Upper lobe of left lung (tissue), 6 donors: Measurements from ENCODE around the gene OTOGL. TPM values are rescaled to one million over a fixed set of nuclear protein-coding genes. Genes with fewer than 3 reads are reported as not detected.

Experiments
- ATAC-seq, 2 donors: fragments of 200-7000 bp; cut with Tn5 transposase; one replicate each; pipeline ENCODE4 v1.9.1; 2022; ENCODE audit warnings: mild to moderate bottlenecking in 2 of 2, moderate library complexity in 2 of 2; ENCODE audit not compliant: low FRiP score in 2 of 2
- DNase-seq, 2 donors: peaks; one replicate each; pipeline ENCODE4 v3.0.0-alpha.2; 2019 to 2020
- H3K27ac ChIP-seq, 4 donors: fragments of 200-600 bp; sonication (generic); one replicate each; pipeline ENCODE4 v1.5.1; 2016 to 2019
- H3K27me3 ChIP-seq, 4 donors: fragments of 200-600 bp; sonication (generic); one replicate each; pipeline ENCODE4 v1.5.1; 2017 to 2019
- H3K36me3 ChIP-seq, 4 donors: fragments of 200-600 bp; sonication (generic); one replicate each; pipeline ENCODE4 v1.5.1; 2016 to 2019
- H3K4me1 ChIP-seq, 4 donors: fragments of 200-600 bp; sonication (generic); one replicate each; pipeline ENCODE4 v1.5.1; 2018 to 2019
- H3K4me3 ChIP-seq, 4 donors: fragments of 200-600 bp; sonication (generic); one replicate each; pipeline ENCODE4 v1.5.1; 2017 to 2019; ENCODE audit warnings: mild to moderate bottlenecking in 2 of 4, moderate library complexity in 1 of 4
- H3K9me3 ChIP-seq, 4 donors: fragments of 200-600 bp; sonication (generic); one replicate each; pipeline ENCODE4 v1.5.1; 2018 to 2019
- EP300 ChIP-seq, 4 donors: sonication (generic); formaldehyde crosslinking; IDR thresholded peaks; one replicate each; pipeline ENCODE4 v1.5.1; 2017; ENCODE audit warnings: antibody characterized with exemption in 4 of 4, control low read depth in 2 of 4
- POLR2A ChIP-seq, 4 donors: fragments of 450-650 bp; IDR thresholded peaks; one replicate each; pipeline ENCODE4 v1.5.1; 2016 to 2017; ENCODE audit warnings: antibody characterized with exemption in 4 of 4, mild to moderate bottlenecking in 2 of 4
- POLR2AphosphoS5 ChIP-seq, 2 donors: sonication (generic); formaldehyde crosslinking; IDR thresholded peaks; one replicate each; pipeline ENCODE4 v1.5.1; 2017; ENCODE audit warnings: antibody characterized with exemption in 2 of 2
- WGBS, 2 donors: methylation state at CpG; one replicate each; pipeline ENCODE4 v1.1.5; 2017 to 2018; 5-methylcytosine and 5-hydroxymethylcytosine counted together
- total RNA-seq, 6 donors: library from RNA; depleted of rRNA in 4 of 6; stranded (reverse); fragments of >200 nt in 4 of 6; gene quantifications; one replicate each; pipeline versions ENCODE4 v1.1.0 to v1.2.1, GENCODE V29; 2016 to 2021
- TF ChIP-seq, protein P1 (sequence below), 6 experiments: fragments of 450-650 bp in 4 of 6; fragments of 200-600 bp in 2 of 6; sonication (generic) in 2 of 6; IDR thresholded peaks; one replicate each; pipeline ENCODE4 v1.5.1; 2016 to 2019; ENCODE audit warnings: antibody characterized with exemption in 6 of 6
- donor health status: DM: no; HTN: no; CAD: no; lungs with moderate emphysema.
- donor health status: DM: no; HTN: yes; CAD: no; lungs with severe emphysema.

The OTOGL gene
- total RNA-seq, 6 donors from 2014 or later = 0.10 to 3.1 (median 0.21) TPM

DNA sequence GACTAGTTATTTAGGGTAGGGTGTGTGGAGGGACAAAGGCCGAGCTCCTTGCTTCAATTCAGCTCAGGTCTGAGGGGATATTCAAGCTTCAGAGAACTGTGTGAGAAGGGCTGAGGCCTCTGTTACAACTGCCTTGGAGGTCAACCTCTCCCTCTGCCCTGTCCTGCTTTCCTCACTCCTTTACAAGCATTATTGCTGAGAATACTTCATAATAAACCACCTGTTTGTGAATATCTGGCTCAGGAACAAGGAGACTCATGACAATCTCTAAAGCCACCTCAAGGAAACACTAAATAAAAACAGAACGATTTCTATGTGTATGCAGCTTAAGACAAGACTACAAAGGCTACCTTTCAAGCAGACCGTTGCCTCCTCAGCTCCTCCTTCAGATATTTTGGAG is 21.7 kb downstream of the OTOGL start:
- DNase-seq (no peak), ATAC-seq (no peak)
- Histone ChIP-seq H3K4me1 (peaks cover 0 to 7% (median 0%) of the 10 kb centered on the region in 4 donors), H3K36me3 (no peaks in the 10 kb centered on the region), H3K27me3 (no peaks in the 10 kb centered on the region), H3K4me3 (no peak overlapping the region), H3K9me3 (no peaks in the 10 kb centered on the region), H3K27ac (no peak overlapping the region)
- TF ChIP-seq, protein P1, sequence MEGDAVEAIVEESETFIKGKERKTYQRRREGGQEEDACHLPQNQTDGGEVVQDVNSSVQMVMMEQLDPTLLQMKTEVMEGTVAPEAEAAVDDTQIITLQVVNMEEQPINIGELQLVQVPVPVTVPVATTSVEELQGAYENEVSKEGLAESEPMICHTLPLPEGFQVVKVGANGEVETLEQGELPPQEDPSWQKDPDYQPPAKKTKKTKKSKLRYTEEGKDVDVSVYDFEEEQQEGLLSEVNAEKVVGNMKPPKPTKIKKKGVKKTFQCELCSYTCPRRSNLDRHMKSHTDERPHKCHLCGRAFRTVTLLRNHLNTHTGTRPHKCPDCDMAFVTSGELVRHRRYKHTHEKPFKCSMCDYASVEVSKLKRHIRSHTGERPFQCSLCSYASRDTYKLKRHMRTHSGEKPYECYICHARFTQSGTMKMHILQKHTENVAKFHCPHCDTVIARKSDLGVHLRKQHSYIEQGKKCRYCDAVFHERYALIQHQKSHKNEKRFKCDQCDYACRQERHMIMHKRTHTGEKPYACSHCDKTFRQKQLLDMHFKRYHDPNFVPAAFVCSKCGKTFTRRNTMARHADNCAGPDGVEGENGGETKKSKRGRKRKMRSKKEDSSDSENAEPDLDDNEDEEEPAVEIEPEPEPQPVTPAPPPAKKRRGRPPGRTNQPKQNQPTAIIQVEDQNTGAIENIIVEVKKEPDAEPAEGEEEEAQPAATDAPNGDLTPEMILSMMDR (IDR thresholded peaks at IDR 0.05) = no peak
- TF ChIP-seq POLR2AphosphoS5 (IDR thresholded peaks at IDR 0.05) = no peak
- TF ChIP-seq EP300 (IDR thresholded peaks at IDR 0.05) = no peak
- no peak for TF ChIP-seq POLR2A (IDR thresholded peaks at IDR 0.05)
- 76 to 78% methylated on average over 3 of the region's 3 CpGs for WGBS, 2 donors

DNA sequence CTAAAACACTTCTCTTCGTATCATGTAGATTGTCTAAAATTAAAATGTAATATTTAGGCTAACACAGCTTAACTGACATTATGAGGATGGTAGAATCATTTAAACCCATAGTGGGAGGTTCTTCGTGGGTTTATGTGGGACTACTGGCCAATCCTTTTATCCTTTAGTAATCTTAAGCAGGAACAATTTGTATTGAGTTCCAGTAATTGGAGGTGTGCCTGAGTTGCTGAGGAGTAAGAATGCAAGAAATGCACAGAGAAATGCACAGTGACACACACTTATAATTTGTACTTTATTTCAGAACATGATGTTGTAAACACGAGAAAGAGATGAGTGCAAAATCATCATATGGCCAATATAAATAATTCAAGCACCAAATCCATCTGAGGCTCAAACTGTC is 22.3 kb downstream of the OTOGL start:
- Histone ChIP-seq H3K27me3 (no peaks in the 10 kb centered on the region), H3K9me3 (no peaks in the 10 kb centered on the region), H3K4me1 (peaks cover 0 to 7% (median 0%) of the 10 kb centered on the region in 4 donors), H3K27ac (no peak overlapping the region), H3K36me3 (no peaks in the 10 kb centered on the region), H3K4me3 (no peak overlapping the region)
- no peak for TF ChIP-seq POLR2AphosphoS5 (IDR thresholded peaks at IDR 0.05)
- TF ChIP-seq, protein P1 (IDR thresholded peaks at IDR 0.05) = no peak
- no peak for TF ChIP-seq EP300 (IDR thresholded peaks at IDR 0.05)
- TF ChIP-seq POLR2A (IDR thresholded peaks at IDR 0.05) = no peak
- ATAC-seq (no peak), DNase-seq (no peak)
- 68 to 73% methylated on average over 3 of the region's 3 CpGs for WGBS, 2 donors

DNA sequence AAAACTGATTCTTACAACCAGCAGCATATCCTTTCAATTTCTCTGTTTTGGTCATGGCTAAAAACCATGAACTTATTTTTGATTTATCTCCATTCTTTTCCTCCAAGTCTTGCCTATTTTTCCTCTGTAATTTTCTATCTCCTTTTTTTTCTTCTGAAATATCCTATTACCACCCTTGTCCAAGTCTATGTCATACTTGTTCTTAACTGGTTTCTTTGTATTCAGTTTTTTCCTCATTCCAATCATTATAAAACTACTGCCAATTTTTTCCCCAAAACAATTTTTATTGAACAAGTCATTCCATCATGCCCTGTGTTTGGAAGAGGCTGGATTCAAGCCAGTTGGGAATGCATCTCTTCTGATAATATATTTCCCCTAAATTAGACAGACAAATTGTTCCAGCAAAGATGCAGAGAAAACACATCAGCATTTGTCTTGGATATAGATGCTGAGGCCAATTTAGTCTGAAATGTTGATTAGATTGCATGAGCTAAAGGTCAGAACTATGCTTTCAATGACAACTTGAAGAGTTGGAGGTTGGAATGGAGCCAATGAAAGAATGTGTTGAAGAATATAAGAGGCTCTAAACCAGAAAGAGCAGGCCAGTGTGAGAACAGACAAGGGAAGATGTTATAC is 30.7 kb downstream of the OTOGL start:
- Histone ChIP-seq H3K27me3 (no peaks in the 10 kb centered on the region), H3K4me1 (no peaks in the 10 kb centered on the region), H3K9me3 (no peaks in the 10 kb centered on the region), H3K36me3 (no peaks in the 10 kb centered on the region), H3K4me3 (no peak overlapping the region), H3K27ac (no peak overlapping the region)
- DNase-seq = no peak
- peak in 1 of 2 donors; percentile 14 for ATAC-seq
- TF ChIP-seq EP300 (IDR thresholded peaks at IDR 0.05) = no peak
- TF ChIP-seq POLR2AphosphoS5 (IDR thresholded peaks at IDR 0.05) = no peak
- no peak for TF ChIP-seq POLR2A (IDR thresholded peaks at IDR 0.05)
- TF ChIP-seq, protein P1 (IDR thresholded peaks at IDR 0.05) = no peak

DNA sequence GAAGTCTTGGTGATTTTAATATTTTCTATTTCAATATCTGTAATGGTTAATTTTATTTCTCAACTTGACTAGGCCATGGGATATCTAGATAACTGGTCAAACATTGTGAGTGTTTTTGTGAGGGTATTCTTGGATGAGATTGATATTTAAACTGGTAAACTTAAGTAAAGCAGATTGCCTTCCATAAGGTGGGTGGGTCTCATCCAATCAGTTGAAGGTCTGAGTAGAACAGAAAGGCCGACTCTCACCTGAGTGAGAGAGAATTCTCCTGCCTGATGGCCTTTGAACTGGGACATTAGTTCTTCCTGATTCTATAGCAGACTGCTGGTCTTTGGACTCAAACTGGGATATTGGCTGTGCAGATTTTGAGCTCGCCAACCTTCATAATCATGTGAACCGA is 36.3 kb downstream of the OTOGL start:
- no peak overlapping the region for H3K27ac ChIP-seq
- no peaks in the 10 kb centered on the region for H3K36me3 ChIP-seq
- no peak overlapping the region for H3K4me3 ChIP-seq
- TF ChIP-seq EP300 (IDR thresholded peaks at IDR 0.05) = no peak
- no peak for TF ChIP-seq POLR2A (IDR thresholded peaks at IDR 0.05)
- TF ChIP-seq POLR2AphosphoS5 (IDR thresholded peaks at IDR 0.05) = no peak
- TF ChIP-seq, protein P1 (IDR thresholded peaks at IDR 0.05) = no peak
- no peaks in the 10 kb centered on the region for H3K9me3 ChIP-seq
- H3K27me3 ChIP-seq = no peaks in the 10 kb centered on the region
- no peak for DNase-seq
- 94 to 96% methylated on average over 3 of the region's 3 CpGs for WGBS, 2 donors
- no peaks in the 10 kb centered on the region for H3K4me1 ChIP-seq
- ATAC-seq = no peak

DNA sequence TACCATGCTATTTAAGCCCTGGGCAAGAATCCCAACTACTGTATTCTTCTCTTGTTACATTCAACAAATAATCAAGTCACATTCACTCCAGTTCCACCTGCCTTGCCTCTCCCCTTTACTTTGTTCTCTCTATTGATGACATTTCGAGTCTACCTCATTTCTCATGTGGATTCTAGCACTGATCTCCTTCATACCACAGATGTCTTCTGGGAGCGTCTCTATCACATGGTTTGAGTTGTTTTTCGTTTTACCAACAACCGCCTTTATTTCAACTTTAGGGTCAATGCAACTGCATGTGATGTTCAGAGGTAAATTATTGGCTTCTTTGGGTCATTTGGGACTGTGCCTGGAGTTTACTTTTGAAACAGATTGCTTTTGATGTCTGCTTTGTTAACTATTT is 40.7 kb downstream of the OTOGL start:
- TF ChIP-seq POLR2A (IDR thresholded peaks at IDR 0.05) = no peak
- TF ChIP-seq, protein P1 (IDR thresholded peaks at IDR 0.05) = no peak
- TF ChIP-seq EP300 (IDR thresholded peaks at IDR 0.05) = no peak
- TF ChIP-seq POLR2AphosphoS5 (IDR thresholded peaks at IDR 0.05) = no peak
- DNase-seq (no peak), ATAC-seq (no peak)
- H3K27me3 ChIP-seq = no peaks in the 10 kb centered on the region
- no peak overlapping the region for H3K27ac ChIP-seq
- H3K4me3 ChIP-seq = no peak overlapping the region
- H3K36me3 ChIP-seq = no peaks in the 10 kb centered on the region
- H3K4me1 ChIP-seq = no peaks in the 10 kb centered on the region
- WGBS, 2 donors = 89 to 91% methylated on average over 4 of the region's 4 CpGs
- H3K9me3 ChIP-seq = no peaks in the 10 kb centered on the region
